Uterus (tissue), 4 donors: ENCODE data around the gene PANK3. TPM values are rescaled to one million over a fixed set of nuclear protein-coding genes. Genes with fewer than 3 reads are reported as not detected.

Experiments used
- DNase-seq, 2 donors: peaks; one replicate each; pipeline ENCODE4 v3.0.0-alpha.2; 2019 to 2020
- H3K27ac ChIP-seq, 2 donors: fragments of 200-600 bp; sonication (generic); 1 replicate in 1 of 2; 2 replicates in 1 of 2; pipeline ENCODE4 v1.5.1; 2016 to 2018
- H3K27me3 ChIP-seq, 2 donors: fragments of 200-600 bp; sonication (generic); one replicate each; pipeline ENCODE4 v1.5.1; 2018 to 2019; ENCODE audit warnings: control low read depth in 1 of 2
- H3K36me3 ChIP-seq, 2 donors: fragments of 200-600 bp; sonication (generic); one replicate each; pipeline ENCODE4 v1.5.1; 2019; ENCODE audit warnings: control low read depth in 1 of 2
- H3K4me1 ChIP-seq, 2 donors: fragments of 200-600 bp; sonication (generic); one replicate each; pipeline ENCODE4 v1.5.1; 2018 to 2019; ENCODE audit warnings: control low read depth in 1 of 2
- H3K4me3 ChIP-seq, 2 donors: fragments of 200-600 bp; sonication (generic); 1 replicate in 1 of 2; 2 replicates in 1 of 2; pipeline ENCODE4 v1.5.1; 2018 to 2019; ENCODE audit warnings: mild to moderate bottlenecking in 1 of 2
- H3K9me3 ChIP-seq, 2 donors: fragments of 200-600 bp; sonication (generic); one replicate each; pipeline ENCODE4 v1.5.1; 2019; ENCODE audit warnings: control low read depth in 1 of 2
- POLR2A ChIP-seq, 2 donors: fragments of 450-650 bp; IDR thresholded peaks; one replicate each; pipeline ENCODE4 v1.6.1; 2016; ENCODE audit warnings: antibody characterized with exemption in 2 of 2, mild to moderate bottlenecking in 1 of 2, moderate library complexity in 1 of 2
- intact Hi-C: fragments of 100-400 bp; cut with DNase I; formaldehyde crosslinking; loops from one replicate; pipeline ENCODE4 v1.15.1; 2023; ENCODE audit warnings: low total_unique reads
- total RNA-seq, 4 donors: library from RNA; depleted of rRNA in 3 of 4; stranded (reverse); fragments of >200 nt in 3 of 4; gene quantifications; one replicate each; pipeline versions ENCODE4 v1.1.0 to v1.2.4, GENCODE V29; 2014 to 2023
- TF ChIP-seq, protein P1 (sequence below), 4 experiments: fragments of 200-600 bp in 2 of 4; fragments of 450-650 bp in 2 of 4; sonication (generic) in 2 of 4; IDR thresholded peaks; one replicate each; pipeline ENCODE4 v1.5.1; 2016 to 2019; ENCODE audit warnings: antibody characterized with exemption in 4 of 4, mild to moderate bottlenecking in 2 of 4, moderate library complexity in 1 of 4
- donor health status: DM: yes; HTN: yes; CAD: no.

PANK3 gene
- total RNA-seq, 4 donors from 2014 or later: 15.6 to 92.6 (median 32.2) TPM

DNA sequence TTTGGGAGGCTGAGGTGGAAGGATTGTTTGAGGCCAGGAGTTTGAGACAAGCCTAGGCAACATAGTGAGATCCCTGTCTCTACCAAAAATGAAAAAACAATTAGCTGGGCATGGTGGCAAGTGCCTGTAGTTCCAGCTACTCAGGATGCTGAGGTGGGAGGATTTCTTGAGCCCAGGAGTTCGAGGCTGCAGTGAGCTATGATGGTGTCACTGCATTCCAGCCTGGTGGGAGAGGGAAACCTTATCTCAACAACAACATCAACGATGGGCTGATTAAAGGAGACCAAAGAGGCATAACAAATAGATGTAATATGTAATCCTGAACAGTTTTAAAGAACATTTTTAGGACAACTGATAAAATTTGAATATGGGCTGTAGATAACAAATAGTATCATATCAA is 34.2 kb upstream of the PANK3 start:
- Histone ChIP-seq H3K27ac (no peak overlapping the region), H3K36me3 (no peaks in the 10 kb centered on the region), H3K4me3 (no peak overlapping the region), H3K4me1 (no peaks in the 10 kb centered on the region), H3K27me3 (no peaks in the 10 kb centered on the region), H3K9me3 (no peaks in the 10 kb centered on the region)
- DNase-seq: no peak
- intact Hi-C loops: no loop called here
- TF ChIP-seq, protein P1, sequence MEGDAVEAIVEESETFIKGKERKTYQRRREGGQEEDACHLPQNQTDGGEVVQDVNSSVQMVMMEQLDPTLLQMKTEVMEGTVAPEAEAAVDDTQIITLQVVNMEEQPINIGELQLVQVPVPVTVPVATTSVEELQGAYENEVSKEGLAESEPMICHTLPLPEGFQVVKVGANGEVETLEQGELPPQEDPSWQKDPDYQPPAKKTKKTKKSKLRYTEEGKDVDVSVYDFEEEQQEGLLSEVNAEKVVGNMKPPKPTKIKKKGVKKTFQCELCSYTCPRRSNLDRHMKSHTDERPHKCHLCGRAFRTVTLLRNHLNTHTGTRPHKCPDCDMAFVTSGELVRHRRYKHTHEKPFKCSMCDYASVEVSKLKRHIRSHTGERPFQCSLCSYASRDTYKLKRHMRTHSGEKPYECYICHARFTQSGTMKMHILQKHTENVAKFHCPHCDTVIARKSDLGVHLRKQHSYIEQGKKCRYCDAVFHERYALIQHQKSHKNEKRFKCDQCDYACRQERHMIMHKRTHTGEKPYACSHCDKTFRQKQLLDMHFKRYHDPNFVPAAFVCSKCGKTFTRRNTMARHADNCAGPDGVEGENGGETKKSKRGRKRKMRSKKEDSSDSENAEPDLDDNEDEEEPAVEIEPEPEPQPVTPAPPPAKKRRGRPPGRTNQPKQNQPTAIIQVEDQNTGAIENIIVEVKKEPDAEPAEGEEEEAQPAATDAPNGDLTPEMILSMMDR (IDR thresholded peaks at IDR 0.05): no peak
- no peak for TF ChIP-seq POLR2A (IDR thresholded peaks at IDR 0.05)

DNA sequence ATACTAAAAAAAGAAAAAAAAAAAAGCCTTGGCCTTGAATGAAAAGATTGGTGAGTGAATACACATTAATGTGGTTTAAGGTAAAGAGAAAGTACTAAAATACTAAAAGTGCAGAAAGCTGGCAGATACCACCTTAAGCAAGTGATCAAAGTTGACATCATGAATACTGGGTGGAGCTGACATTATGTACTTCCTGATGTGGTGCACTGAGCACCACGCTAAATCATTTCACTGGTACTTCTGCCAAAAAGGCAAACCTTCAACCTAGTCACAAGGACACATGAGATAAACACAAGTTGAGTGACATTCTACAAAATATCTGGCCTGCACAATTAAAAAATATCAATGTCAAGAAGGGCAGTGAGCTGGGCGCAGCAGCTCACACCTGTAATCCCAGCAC is 33.8 kb upstream of the PANK3 start:
- Histone ChIP-seq H3K9me3 (no peaks in the 10 kb centered on the region), H3K36me3 (no peaks in the 10 kb centered on the region), H3K4me1 (no peaks in the 10 kb centered on the region), H3K27ac (no peak overlapping the region), H3K27me3 (no peaks in the 10 kb centered on the region), H3K4me3 (no peak overlapping the region)
- intact Hi-C loops: no loop called here
- TF ChIP-seq POLR2A (IDR thresholded peaks at IDR 0.05): no peak
- TF ChIP-seq, protein P1 (IDR thresholded peaks at IDR 0.05): no peak
- DNase-seq: no peak

DNA sequence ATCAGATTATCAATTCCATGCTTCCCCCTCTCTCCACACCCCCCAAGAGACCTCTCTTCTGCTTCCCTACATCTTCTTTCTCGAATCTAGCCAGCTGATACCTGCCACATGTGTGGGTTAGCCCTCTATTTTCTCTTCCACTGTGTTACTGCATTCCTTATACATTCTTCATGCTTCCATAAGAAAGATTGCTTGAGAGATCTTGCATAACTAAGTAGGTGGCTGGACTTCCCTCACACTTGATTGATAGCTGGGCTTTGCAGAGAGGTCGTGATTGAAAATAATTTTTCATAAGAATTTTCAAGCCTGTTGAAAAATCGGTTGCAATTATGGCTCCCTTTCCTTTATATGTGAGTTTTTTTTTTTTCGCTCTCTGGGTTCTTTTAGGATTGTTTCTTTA is 33.0 kb upstream of the PANK3 start:
- H3K4me3 ChIP-seq: no peak overlapping the region
- no peaks in the 10 kb centered on the region for H3K36me3 ChIP-seq
- H3K4me1 ChIP-seq: no peaks in the 10 kb centered on the region
- intact Hi-C loops: no loop called here
- DNase-seq: no peak
- H3K9me3 ChIP-seq: no peaks in the 10 kb centered on the region
- no peak for TF ChIP-seq POLR2A (IDR thresholded peaks at IDR 0.05)
- TF ChIP-seq, protein P1 (IDR thresholded peaks at IDR 0.05): no peak
- no peaks in the 10 kb centered on the region for H3K27me3 ChIP-seq
- no peak overlapping the region for H3K27ac ChIP-seq

DNA sequence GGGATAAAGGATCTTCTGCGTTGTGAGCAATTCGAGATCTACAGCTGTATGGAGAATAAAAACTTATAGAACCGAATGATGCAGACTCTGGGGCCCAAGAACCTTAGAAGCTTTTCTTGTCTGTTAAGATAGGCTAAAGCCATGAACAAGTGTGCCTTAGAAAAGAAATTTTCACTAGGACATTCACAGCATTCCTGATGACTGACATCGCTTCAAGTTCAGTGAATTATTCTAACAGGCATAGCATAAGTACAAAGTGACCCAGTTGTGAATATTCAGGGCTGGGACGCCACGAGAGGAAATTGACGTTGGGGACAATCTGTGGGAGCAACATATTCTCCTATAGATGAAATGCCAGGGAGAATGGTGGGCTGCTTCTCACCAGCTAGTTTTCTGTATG is 32.0 kb upstream of the PANK3 start:
- H3K4me3 ChIP-seq: no peak overlapping the region
- no peaks in the 10 kb centered on the region for H3K36me3 ChIP-seq
- intact Hi-C loops: no loop called here
- TF ChIP-seq POLR2A (IDR thresholded peaks at IDR 0.05): no peak
- TF ChIP-seq, protein P1 (IDR thresholded peaks at IDR 0.05): no peak
- no peak overlapping the region for H3K27ac ChIP-seq
- no peaks in the 10 kb centered on the region for H3K4me1 ChIP-seq
- no peaks in the 10 kb centered on the region for H3K27me3 ChIP-seq
- DNase-seq: no peak
- H3K9me3 ChIP-seq: no peaks in the 10 kb centered on the region

DNA sequence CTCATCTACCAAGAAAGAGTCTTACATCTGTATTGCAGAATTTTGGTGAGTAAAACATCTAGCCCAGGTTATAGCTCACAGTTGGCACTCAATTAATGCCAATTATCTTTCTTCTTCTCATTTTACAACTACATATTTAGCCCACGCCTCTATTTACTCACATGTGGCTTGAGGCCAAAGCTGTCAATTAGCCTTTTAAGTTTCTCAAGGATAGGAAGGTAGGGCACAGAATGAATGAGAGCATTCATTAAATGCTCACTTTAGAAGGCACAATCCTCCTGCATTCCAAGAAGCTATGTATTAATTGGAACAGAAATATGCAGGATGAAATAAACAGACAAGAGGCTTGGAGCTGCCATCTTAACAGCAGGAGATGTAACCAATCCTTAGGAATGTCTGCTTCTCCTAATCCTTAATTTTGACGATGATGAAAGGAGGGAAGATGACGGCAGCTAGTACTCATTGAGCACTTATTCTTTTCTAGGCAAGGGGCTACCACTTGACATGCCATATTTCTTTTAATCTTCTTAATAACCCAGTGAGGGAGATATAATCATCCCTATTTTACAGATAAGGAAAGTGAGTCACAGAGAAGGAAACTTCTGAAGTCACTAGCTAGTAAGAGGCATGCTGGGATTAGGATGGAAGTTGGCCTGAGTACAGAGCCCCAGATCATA is 30.8 kb upstream of the PANK3 start:
- H3K27me3 ChIP-seq: no peaks in the 10 kb centered on the region
- DNase-seq: no peak
- no peaks in the 10 kb centered on the region for H3K9me3 ChIP-seq
- intact Hi-C loops: no loop called here
- TF ChIP-seq, protein P1 (IDR thresholded peaks at IDR 0.05): no peak
- H3K4me3 ChIP-seq: no peak overlapping the region
- no peaks in the 10 kb centered on the region for H3K36me3 ChIP-seq
- no peaks in the 10 kb centered on the region for H3K4me1 ChIP-seq
- no peak overlapping the region for H3K27ac ChIP-seq
